Peyer's patch (tissue), 4 donors: ENCODE measurements around the gene CALN1. TPM values are rescaled to one million over a fixed set of nuclear protein-coding genes. Genes with fewer than 3 reads are reported as not detected.

Source experiments
- DNase-seq, 3 donors: peaks; one replicate each; pipeline ENCODE4 v3.0.0-alpha.2; 2017 to 2019
- H3K27ac ChIP-seq, 4 donors: fragments of 200-600 bp; sonication (generic); one replicate each; pipeline ENCODE4 v1.5.1; 2016 to 2019
- H3K27me3 ChIP-seq, 2 donors: fragments of 200-600 bp; sonication (generic); one replicate each; pipeline ENCODE4 v1.5.1; 2019
- H3K36me3 ChIP-seq, 3 donors: fragments of 200-600 bp; sonication (generic); one replicate each; pipeline ENCODE4 v1.5.1; 2016 to 2019
- H3K4me1 ChIP-seq, 4 donors: fragments of 200-600 bp; sonication (generic); one replicate each; pipeline ENCODE4 v1.5.1; 2016 to 2019
- H3K4me3 ChIP-seq, 4 donors: fragments of 200-600 bp; sonication (generic); 1 replicate in 3 of 4; 2 replicates in 1 of 4; pipeline ENCODE4 v1.5.1; 2016 to 2019; ENCODE audit warnings: mild to moderate bottlenecking in 1 of 4
- H3K9me3 ChIP-seq, 4 donors: fragments of 200-600 bp; sonication (generic); one replicate each; pipeline ENCODE4 v1.5.1; 2016 to 2019; ENCODE audit warnings: mild to moderate bottlenecking in 1 of 4
- CTCF ChIP-seq, 6 experiments: fragments of 450-650 bp in 4 of 6; fragments of 200-600 bp in 2 of 6; sonication (generic) in 1 of 6; IDR thresholded peaks; one replicate each; pipeline ENCODE4 v1.5.1; 2017 to 2019; ENCODE audit warnings: antibody characterized with exemption in 6 of 6, mild to moderate bottlenecking in 3 of 6, moderate library complexity in 1 of 6
- POLR2A ChIP-seq, 2 donors: fragments of 450-650 bp; IDR thresholded peaks; one replicate each; pipeline ENCODE4 v1.5.1; 2017; ENCODE audit warnings: antibody characterized with exemption in 2 of 2, mild to moderate bottlenecking in 2 of 2, moderate library complexity in 2 of 2
- total RNA-seq, 4 donors: library from RNA; depleted of rRNA; stranded (reverse); fragments of >200 nt; gene quantifications; one replicate each; pipeline ENCODE4 v1.1.0, GENCODE V29; 2016

The CALN1 gene
- total RNA-seq, 4 donors from 2014 or later, result 0.13 TPM; not detected in 3

- H3K27ac ChIP-seq, result no peak overlapping the region
- no peaks in the 10 kb centered on the region for H3K4me1 ChIP-seq
- no peaks in the 10 kb centered on the region for H3K36me3 ChIP-seq
- TF ChIP-seq POLR2A (IDR thresholded peaks at IDR 0.05), result no peak
- no peak for TF ChIP-seq CTCF (IDR thresholded peaks at IDR 0.05)
- H3K27me3 ChIP-seq, result no peaks in the 10 kb centered on the region
- H3K9me3 ChIP-seq, result peaks cover 0 to 7% (median 0%) of the 10 kb centered on the region in 4 donors
- no peak overlapping the region for H3K4me3 ChIP-seq
- DNase-seq, result no peak
These were observed 144.0 kb downstream of the CALN1 start for GRCh38 chr7:72268090-72268489.

GRCh38 chr7:72267291-72267800 lies 144.8 kb downstream of the CALN1 start:
- no peak overlapping the region for H3K27ac ChIP-seq
- TF ChIP-seq CTCF (IDR thresholded peaks at IDR 0.05), result no peak
- TF ChIP-seq POLR2A (IDR thresholded peaks at IDR 0.05), result no peak
- no peak for DNase-seq
- H3K4me1 ChIP-seq, result no peaks in the 10 kb centered on the region
- no peaks in the 10 kb centered on the region for H3K36me3 ChIP-seq
- no peak overlapping the region for H3K4me3 ChIP-seq
- no peaks in the 10 kb centered on the region for H3K27me3 ChIP-seq
- peaks cover 0 to 3% (median 0%) of the 10 kb centered on the region in 4 donors for H3K9me3 ChIP-seq

DNA sequence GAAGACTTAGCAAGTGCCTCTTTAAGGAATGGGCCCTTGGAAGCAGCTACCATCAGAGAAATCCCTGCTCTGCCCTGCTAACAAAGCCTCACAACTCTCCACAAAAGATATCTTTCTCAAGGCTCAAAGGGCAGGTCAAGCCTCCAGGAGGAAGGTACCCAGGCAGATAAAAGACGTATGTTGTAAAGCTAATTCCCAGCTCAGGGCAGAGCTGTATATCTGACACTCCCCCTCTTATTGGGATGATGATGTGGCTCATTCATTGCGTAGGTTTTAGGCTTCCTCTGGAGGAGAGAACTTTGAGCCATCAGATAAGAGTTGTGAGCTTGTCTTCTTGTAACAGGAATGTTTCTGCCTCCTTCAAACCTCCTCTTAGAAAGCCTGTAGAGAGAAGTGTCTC lies 145.4 kb downstream of the CALN1 start:
- Histone ChIP-seq H3K27ac (no peak overlapping the region), H3K27me3 (no peaks in the 10 kb centered on the region), H3K4me1 (no peaks in the 10 kb centered on the region), H3K9me3 (no peaks in the 10 kb centered on the region), H3K4me3 (no peak overlapping the region), H3K36me3 (no peaks in the 10 kb centered on the region)
- TF ChIP-seq POLR2A (IDR thresholded peaks at IDR 0.05) (no peak), CTCF (IDR thresholded peaks at IDR 0.05) (no peak)
- no peak for DNase-seq

GRCh38 chr7:72265071-72265904 lies 146.8 kb downstream of the CALN1 start:
- TF ChIP-seq CTCF (IDR thresholded peaks at IDR 0.05), result no peak
- TF ChIP-seq POLR2A (IDR thresholded peaks at IDR 0.05), result no peak
- no peak overlapping the region for H3K4me3 ChIP-seq
- no peaks in the 10 kb centered on the region for H3K9me3 ChIP-seq
- DNase-seq, result no peak
- H3K27ac ChIP-seq, result no peak overlapping the region
- no peaks in the 10 kb centered on the region for H3K36me3 ChIP-seq
- H3K27me3 ChIP-seq, result no peaks in the 10 kb centered on the region
- no peaks in the 10 kb centered on the region for H3K4me1 ChIP-seq

DNA sequence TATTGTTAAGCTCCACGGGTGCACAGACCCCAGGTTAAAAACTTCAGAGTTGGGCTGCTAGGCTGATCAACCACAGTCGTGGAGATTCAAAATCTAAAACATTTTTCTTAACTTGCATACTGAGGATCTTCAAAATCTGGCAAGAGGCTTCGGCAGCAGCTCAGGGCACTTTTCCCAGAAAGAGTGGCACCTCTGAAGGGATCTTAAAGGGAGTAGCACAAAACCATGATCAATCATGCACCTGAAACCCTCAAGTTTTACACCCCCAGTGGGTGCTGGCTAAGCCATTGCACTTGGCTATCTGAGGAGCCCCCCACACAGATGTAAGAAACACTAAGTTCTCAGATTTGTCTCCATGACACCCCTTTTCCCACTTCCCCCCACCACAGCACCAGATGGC lies 151.7 kb downstream of the CALN1 start:
- no peak for DNase-seq
- Histone ChIP-seq H3K36me3 (no peaks in the 10 kb centered on the region), H3K4me3 (no peak overlapping the region), H3K4me1 (no peaks in the 10 kb centered on the region), H3K9me3 (peaks cover 0 to 2% (median 0%) of the 10 kb centered on the region in 4 donors), H3K27me3 (no peaks in the 10 kb centered on the region), H3K27ac (no peak overlapping the region)
- TF ChIP-seq POLR2A (IDR thresholded peaks at IDR 0.05) (no peak), CTCF (IDR thresholded peaks at IDR 0.05) (no peak)
